WTC11 (cell line): ENCODE measurements around the gene RASAL2.

ENCODE experiments used
- E2F4 ChIP-seq: sonication (generic); formaldehyde crosslinking; IDR thresholded peaks from 2 replicates; pipeline ENCODE4 v1.8.1; 2022; ENCODE audit warnings: low read depth, mild to moderate bottlenecking, moderate library complexity, missing genetic modification reagents, borderline replicate concordance
- ZBTB43 ChIP-seq: sonication (generic); formaldehyde crosslinking; IDR thresholded peaks from 2 replicates; pipeline ENCODE4 v1.8.1; 2023; ENCODE audit warnings: mild to moderate bottlenecking, missing genetic modification reagents

- TF ChIP-seq E2F4 = no peak
- TF ChIP-seq ZBTB43 (CRISPR knock-in tag) = no peak
These were observed 124.6 kb downstream of the RASAL2 start for GRCh38 chr1:178218550-178218949.
